ENCODE results near the gene NPIPB6.
"Not testable (repeated sequence)": the region's sequence is repeated elsewhere in the genome, so short reads cannot be mapped to it uniquely, and the experiment has no call there.

The NPIPB6 gene

GRCh38 chr16:28336940-28337710, 26.2 kb downstream of the NPIPB6 start:
- not testable (repeated sequence) for ATAC-seq (replicated peaks); DNase-seq; H3K4me1 Mint-ChIP-seq (ENCODE audit: low read depth in 2 of 2); H3K4me3 Mint-ChIP-seq; H3K27ac Mint-ChIP-seq; H3K36me3 Mint-ChIP-seq (ENCODE audit: insufficient read depth); H3K9me3 Mint-ChIP-seq; H3K27me3 Mint-ChIP-seq

- H3K4me3 Mint-ChIP-seq; H3K36me3 Mint-ChIP-seq (ENCODE audit: insufficient read depth); ATAC-seq (replicated peaks); H3K4me1 Mint-ChIP-seq (ENCODE audit: low read depth in 2 of 2); H3K27ac Mint-ChIP-seq; H3K27me3 Mint-ChIP-seq; H3K9me3 Mint-ChIP-seq; DNase-seq: not testable (repeated sequence)
These were observed 27.6 kb downstream of the NPIPB6 start for GRCh38 chr16:28335678-28336077.

- ATAC-seq (replicated peaks); H3K4me1 Mint-ChIP-seq (ENCODE audit: low read depth in 2 of 2); H3K4me3 Mint-ChIP-seq; H3K36me3 Mint-ChIP-seq (ENCODE audit: insufficient read depth); H3K27ac Mint-ChIP-seq; DNase-seq; H3K9me3 Mint-ChIP-seq; H3K27me3 Mint-ChIP-seq: not testable (repeated sequence)
These were observed 30.7 kb downstream of the NPIPB6 start for GRCh38 chr16:28332632-28333031.

- not testable (repeated sequence) for H3K4me1 Mint-ChIP-seq (ENCODE audit: low read depth in 2 of 2); ATAC-seq (replicated peaks); H3K9me3 Mint-ChIP-seq; H3K27me3 Mint-ChIP-seq; H3K27ac Mint-ChIP-seq; H3K36me3 Mint-ChIP-seq (ENCODE audit: insufficient read depth); H3K4me3 Mint-ChIP-seq; DNase-seq
These were observed 32.3 kb downstream of the NPIPB6 start for GRCh38 chr16:28330981-28331380.

- DNase-seq; H3K27ac Mint-ChIP-seq; H3K4me3 Mint-ChIP-seq; H3K9me3 Mint-ChIP-seq; H3K36me3 Mint-ChIP-seq (ENCODE audit: insufficient read depth); H3K27me3 Mint-ChIP-seq; H3K4me1 Mint-ChIP-seq (ENCODE audit: low read depth in 2 of 2): not testable (repeated sequence)
- ATAC-seq (replicated peaks): peak; percentile 35
These were observed 33.1 kb downstream of the NPIPB6 start for GRCh38 chr16:28330232-28330631.

GRCh38 chr16:28326881-28327610, 36.3 kb downstream of the NPIPB6 start:
- DNase-seq: peak; percentile 68 to 76 (median 68)
- no peak overlapping the region for H3K27ac Mint-ChIP-seq
- ATAC-seq (replicated peaks): peak; percentile 98
- H3K36me3 Mint-ChIP-seq (ENCODE audit: insufficient read depth): peaks cover 7% of the 10 kb centered on the region
- H3K27me3 Mint-ChIP-seq: no peaks in the 10 kb centered on the region
- H3K4me1 Mint-ChIP-seq (ENCODE audit: low read depth in 2 of 2): peaks cover 4 to 7% of the 10 kb centered on the region in 2 donors
- H3K4me3 Mint-ChIP-seq: no peak overlapping the region
- no peaks in the 10 kb centered on the region for H3K9me3 Mint-ChIP-seq

GRCh38 chr16:28324887-28325279, 38.4 kb downstream of the NPIPB6 start:
- peaks cover 18% of the 10 kb centered on the region for H3K36me3 Mint-ChIP-seq (ENCODE audit: insufficient read depth)
- peaks cover 4 to 7% of the 10 kb centered on the region in 2 donors for H3K4me1 Mint-ChIP-seq (ENCODE audit: low read depth in 2 of 2)
- peak overlapping the region; percentile 75 to 77 for H3K27ac Mint-ChIP-seq
- no peak overlapping the region for H3K4me3 Mint-ChIP-seq
- ATAC-seq (replicated peaks) (no peak), DNase-seq (no peak)
- H3K27me3 Mint-ChIP-seq: no peaks in the 10 kb centered on the region
- H3K9me3 Mint-ChIP-seq: no peaks in the 10 kb centered on the region

- H3K27ac Mint-ChIP-seq: peak overlapping the region; percentile 75 to 77
- H3K36me3 Mint-ChIP-seq (ENCODE audit: insufficient read depth): peaks cover 23% of the 10 kb centered on the region
- H3K27me3 Mint-ChIP-seq: no peaks in the 10 kb centered on the region
- peaks cover 4 to 7% of the 10 kb centered on the region in 2 donors for H3K4me1 Mint-ChIP-seq (ENCODE audit: low read depth in 2 of 2)
- DNase-seq (no peak), ATAC-seq (replicated peaks) (no peak)
- H3K4me3 Mint-ChIP-seq: no peak overlapping the region
- no peaks in the 10 kb centered on the region for H3K9me3 Mint-ChIP-seq
These were observed 38.9 kb downstream of the NPIPB6 start for GRCh38 chr16:28324235-28324886.

- Mint-ChIP-seq H3K4me1 (ENCODE audit: low read depth in 2 of 2) (peaks cover 7 to 13% of the 10 kb centered on the region in 2 donors), H3K4me3 (no peak overlapping the region), H3K27me3 (no peaks in the 10 kb centered on the region), H3K9me3 (no peaks in the 10 kb centered on the region), H3K36me3 (ENCODE audit: insufficient read depth) (peaks cover 27% of the 10 kb centered on the region), H3K27ac (no peak overlapping the region)
- DNase-seq (peak; percentile 19 to 35 (median 29)), ATAC-seq (replicated peaks) (peak; percentile 33)
These were observed 41.5 kb downstream of the NPIPB6 start for GRCh38 chr16:28321700-28322411.

GRCh38 chr16:28320741-28321140, 42.6 kb downstream of the NPIPB6 start:
- no peaks in the 10 kb centered on the region for H3K9me3 Mint-ChIP-seq
- H3K27ac Mint-ChIP-seq: no peak overlapping the region
- no peak overlapping the region for H3K4me3 Mint-ChIP-seq
- peaks cover 11 to 14% of the 10 kb centered on the region in 2 donors for H3K4me1 Mint-ChIP-seq (ENCODE audit: low read depth in 2 of 2)
- H3K27me3 Mint-ChIP-seq: no peaks in the 10 kb centered on the region
- peaks cover 29% of the 10 kb centered on the region for H3K36me3 Mint-ChIP-seq (ENCODE audit: insufficient read depth)
- ATAC-seq (replicated peaks) (no peak), DNase-seq (no peak)

GRCh38 chr16:28320023-28320561, 43.2 kb downstream of the NPIPB6 start:
- ATAC-seq (replicated peaks) (no peak), DNase-seq (no peak)
- Mint-ChIP-seq H3K4me3 (no peak overlapping the region), H3K9me3 (no peaks in the 10 kb centered on the region), H3K27me3 (no peaks in the 10 kb centered on the region), H3K4me1 (ENCODE audit: low read depth in 2 of 2) (peaks cover 11 to 14% of the 10 kb centered on the region in 2 donors), H3K27ac (no peak overlapping the region), H3K36me3 (ENCODE audit: insufficient read depth) (peaks cover 29% of the 10 kb centered on the region)

- peaks cover 14 to 20% of the 10 kb centered on the region in 2 donors for H3K4me1 Mint-ChIP-seq (ENCODE audit: low read depth in 2 of 2)
- H3K27ac Mint-ChIP-seq: peak overlapping the region in 1 of 2 donors; percentile 76
- no peak for ATAC-seq (replicated peaks)
- no peaks in the 10 kb centered on the region for H3K9me3 Mint-ChIP-seq
- H3K36me3 Mint-ChIP-seq (ENCODE audit: insufficient read depth): peaks cover 29% of the 10 kb centered on the region
- no peak overlapping the region for H3K4me3 Mint-ChIP-seq
- no peak for DNase-seq
- H3K27me3 Mint-ChIP-seq: no peaks in the 10 kb centered on the region
These were observed 43.8 kb downstream of the NPIPB6 start for GRCh38 chr16:28319476-28320022.
